HG03060 (cell line): Measurements from ENCODE around the gene MAOA.
"Not testable (repeated sequence)": the region's sequence is repeated elsewhere in the genome, so short reads cannot be mapped to it uniquely, and the experiment has no call there.

ENCODE experiments used
- ATAC-seq: cut with Tn5 transposase; IDR thresholded peaks from one replicate; pipeline ENCODE4 v1.9.1; 2021; ENCODE audit warnings: low read depth, moderate number of reproducible peaks; ENCODE audit not compliant: unreplicated experiment

MAOA gene

DNA sequence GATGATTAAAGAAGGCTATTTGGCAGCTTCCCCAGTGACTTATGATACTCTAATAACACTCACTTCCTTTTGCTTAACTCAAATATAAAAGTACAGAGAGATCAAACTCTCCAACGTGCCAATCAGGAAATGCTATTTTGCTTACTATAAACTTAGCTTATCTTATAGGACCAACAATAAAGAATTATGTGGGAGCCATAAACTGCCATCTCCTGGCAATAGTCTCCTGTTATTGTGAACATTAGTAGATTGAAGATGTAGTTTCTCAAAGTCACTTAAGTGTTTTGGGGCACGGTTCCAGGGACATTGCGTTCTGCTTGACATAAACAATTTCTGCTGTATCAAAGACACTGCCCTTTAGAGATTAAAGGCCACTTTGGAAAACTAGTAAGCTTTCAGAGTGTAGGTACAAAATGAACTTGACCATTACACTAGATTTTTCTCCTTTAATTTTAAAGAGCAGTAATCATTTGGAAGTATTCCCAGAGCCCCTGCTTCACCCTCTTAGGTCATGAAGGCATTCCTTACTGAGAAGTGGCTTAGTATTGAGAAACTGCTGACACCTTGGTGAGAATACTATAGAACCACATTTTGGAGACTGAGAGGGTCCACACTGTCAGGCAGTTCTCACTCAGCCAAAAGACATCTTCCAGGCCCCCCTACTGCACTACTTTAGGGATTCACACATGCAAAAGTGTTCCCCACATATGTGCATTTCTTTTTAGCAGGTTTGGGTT lies 51.9 kb downstream of the MAOA start:
- ATAC-seq, result no peak

DNA sequence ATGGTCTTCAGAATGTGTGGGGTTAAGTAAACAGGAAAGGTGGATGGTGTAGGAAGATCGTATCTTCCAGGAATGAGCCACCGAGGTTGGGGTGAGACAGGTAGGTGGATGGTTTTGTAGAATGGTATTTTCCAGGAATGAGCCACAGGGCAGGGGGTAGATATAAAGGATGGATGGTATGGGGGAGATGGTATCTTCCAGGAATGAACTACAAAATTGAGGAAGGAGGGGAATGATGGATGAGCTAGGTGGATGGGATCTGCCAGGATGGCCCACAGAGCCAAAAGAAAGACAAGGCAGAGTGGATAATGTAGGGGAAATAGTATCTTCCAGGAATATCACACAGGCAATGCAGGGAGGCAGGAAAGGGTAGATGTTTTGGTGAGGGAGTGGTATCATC lies 60.0 kb downstream of the MAOA start:
- ATAC-seq, result no peak

DNA sequence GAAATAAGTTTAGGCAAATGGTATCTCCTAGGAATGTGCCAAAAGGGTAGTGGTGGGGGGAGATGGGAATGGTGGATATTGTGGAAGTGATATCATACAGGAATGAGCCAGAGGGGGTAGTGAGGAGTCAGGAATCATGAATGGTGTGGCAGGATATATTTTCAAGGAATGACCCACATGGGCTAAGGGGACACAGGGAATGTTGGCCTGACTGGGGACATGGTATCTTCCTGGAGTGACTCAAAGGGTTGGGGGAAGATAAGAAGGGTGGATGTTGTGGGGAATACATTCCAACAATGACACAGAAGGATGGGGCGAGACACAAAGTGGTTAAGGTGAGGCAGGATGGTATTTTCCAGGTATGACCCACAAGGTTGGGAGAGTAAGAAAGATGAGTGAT lies 60.6 kb downstream of the MAOA start:
- no peak for ATAC-seq

DNA sequence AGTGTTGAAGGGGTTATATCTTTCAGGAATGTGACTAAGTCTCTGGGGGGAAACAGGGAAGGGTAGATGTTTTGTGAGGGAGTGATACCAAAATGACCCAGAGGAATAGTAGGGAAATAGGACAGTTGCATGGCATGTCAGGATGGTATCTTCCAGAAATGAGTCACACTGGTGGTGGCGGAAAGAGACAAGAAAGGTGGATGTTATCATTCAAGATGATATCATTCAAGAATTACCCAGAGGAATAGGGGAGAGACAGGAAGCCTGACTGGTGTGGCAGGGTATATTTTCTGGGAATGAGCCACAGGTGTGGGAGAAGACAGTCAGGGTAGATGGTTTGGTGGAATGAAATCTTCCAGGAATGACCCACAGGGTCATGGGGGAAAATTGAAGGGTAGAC lies 61.1 kb downstream of the MAOA start:
- no peak for ATAC-seq

DNA sequence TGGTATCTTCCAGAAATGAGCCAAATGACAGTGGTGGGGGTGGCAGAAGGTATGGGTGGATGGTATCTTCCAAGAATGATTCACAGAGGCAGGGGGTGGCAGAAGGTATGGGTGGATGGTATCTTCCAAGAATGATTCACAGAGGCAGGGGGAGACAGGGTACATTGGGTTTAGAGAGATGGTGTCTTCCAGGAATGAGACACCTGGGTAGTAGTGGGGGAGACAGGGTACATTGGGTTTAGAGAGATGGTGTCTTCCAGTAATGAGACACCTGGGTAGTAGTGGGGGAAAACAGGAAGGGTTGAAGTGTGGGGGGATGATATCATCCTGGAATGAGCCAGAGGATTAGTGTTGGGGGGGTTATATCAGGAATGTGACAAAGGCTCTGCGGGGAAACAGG lies 62.0 kb downstream of the MAOA start:
- no peak for ATAC-seq

DNA sequence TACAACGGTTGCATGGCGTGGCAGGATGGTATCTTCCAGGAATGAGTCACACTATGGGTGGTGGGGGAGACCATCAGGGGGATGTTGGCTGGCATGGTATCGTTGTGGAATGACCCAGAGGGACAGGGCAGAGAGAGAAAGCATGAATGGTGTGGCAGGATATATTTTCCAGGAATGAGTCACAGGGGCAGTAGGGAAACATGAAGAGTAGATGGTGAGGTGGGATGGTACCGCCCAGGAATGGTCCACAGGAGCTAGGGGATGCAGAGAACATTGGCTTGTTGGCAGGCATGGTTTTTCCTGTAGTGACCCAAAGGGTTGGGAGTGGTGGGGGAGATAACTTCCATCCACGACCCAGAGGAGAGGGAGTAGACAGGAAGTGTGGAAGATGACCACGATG lies 62.4 kb downstream of the MAOA start:
- ATAC-seq, result no peak

DNA sequence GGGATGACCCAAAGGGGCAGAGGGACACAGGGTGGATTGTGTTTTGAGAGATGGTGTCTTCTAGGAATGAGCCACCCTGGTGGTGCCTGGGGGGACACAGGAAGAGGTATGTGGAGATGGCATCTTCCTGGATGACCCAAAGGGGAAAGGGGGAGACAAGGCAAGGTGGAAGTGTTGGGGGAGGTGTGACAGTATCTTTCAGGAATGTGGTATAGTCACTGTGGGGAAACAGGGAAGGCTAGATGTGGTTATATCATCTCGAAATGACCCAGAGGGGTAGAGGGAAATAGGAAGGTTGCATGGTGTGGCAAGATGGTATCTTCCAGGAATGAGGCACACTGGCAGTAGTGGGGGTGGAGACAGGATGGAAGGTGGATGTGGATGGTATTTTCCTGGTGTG lies 62.9 kb downstream of the MAOA start:
- ATAC-seq, result no peak

DNA sequence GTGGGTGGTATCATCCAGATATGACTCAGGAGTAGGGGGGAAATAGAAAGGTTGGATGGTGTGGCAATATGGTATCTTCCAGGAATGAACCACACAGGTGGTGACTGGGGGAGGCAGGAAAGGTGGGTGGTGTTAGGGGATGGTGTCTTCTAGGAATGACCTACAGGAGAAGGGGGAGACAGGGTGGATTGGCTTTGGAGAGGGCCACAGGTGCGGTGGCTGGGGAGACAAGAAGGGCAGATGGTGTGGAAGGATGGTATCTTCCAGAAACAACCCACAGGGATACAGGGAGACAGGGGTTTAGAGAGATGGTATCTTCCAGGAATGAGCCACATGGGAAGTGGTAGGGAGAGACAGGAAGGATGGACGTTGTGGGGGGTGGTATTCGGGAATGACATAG lies 64.0 kb downstream of the MAOA start:
- ATAC-seq, result no peak

DNA sequence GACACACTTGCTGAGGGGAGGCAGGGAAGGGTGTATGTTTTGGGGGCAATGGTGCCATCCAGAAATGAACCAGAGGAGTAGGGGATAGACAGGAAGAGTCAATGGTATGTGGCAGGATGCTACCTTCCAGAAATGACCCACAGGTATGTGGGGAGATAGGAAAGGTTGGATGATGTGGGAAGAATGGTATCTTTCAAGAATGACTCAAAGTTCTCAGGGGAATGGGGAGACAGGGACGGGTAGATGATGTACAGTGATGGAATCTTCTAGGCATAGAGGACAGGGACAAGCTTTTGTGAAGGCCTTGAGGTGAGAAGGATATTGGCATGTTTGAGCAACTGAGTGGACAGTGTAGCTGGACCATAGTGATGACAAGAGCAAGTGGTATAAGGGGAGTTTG lies 64.9 kb downstream of the MAOA start:
- no peak for ATAC-seq

DNA sequence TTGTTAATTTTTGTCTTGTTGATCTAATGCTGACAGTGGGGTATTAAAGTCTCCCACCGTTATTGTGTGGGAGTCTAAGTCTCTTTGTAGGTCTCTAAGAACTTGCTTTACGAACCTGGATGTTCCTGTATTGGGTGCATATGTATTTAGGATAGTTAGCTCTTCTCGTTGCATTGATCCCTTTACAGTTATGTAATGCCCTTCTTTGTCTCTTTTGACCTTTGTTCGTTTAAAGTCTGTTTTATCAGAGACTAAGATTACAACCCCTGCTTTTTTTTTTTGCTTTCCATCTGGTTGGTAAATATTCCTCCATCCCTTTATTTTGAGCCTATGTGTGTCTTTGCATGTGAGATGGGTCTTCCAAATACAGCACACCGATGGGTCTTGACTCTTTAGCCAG lies 69.1 kb downstream of the MAOA start:
- not testable (repeated sequence) for ATAC-seq

DNA sequence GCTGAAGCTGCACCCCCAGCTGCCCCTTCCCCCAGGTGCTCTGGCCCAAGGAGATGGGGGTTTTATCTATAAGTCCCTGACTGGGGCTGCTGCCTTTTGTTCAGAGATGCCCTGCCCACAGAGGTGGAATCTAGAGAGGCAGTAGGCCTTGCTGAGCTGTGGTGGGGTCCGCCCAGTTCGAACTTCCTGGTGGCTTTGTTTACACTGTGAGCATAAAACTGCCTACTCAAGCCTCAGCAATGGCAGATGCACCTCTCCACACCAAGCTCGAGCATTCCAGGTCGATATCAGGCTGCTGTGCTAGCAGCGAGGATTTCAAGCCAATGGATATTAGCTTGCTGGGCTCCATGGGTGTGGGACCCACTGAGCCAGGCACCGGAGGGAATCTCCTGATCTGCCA lies 71.2 kb downstream of the MAOA start:
- ATAC-seq, result not testable (repeated sequence)

DNA sequence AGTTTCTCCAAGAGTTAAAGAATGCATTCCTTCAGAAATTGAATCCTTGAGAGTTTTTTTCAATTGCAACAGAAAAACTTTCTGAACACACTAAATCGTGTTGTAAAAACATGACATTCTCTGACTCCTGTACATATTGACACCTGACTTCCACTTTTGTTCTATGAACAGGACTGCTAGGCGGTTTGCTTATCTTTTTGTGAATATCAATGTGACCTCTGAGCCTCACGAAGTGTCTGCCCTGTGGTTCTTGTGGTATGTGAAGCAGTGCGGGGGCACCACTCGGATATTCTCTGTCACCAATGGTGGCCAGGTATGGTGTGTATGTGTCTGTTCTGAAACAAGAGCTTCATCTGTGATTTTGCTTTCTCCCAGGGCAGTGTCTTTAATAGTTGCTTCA lies 71.9 kb downstream of the MAOA start:
- no peak for ATAC-seq

DNA sequence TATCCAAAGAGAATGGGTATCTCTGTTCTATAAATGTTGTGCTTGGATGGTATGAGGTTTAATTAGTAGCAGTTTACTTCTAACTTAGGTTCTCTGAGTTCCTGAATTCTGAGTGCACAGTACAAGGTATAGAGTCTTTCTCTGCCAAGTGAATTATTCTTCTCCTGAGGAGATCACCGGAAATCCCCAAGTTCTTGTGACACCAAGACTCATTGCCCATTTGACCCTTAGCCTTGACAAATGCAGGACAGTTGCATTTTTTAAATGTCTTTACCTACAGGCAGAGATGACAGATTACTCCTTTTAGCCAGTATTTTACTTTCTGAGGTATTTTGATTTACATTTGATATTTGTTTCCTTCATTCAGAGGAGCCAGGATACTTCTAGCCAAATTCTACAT lies 72.9 kb downstream of the MAOA start:
- no peak for ATAC-seq

DNA sequence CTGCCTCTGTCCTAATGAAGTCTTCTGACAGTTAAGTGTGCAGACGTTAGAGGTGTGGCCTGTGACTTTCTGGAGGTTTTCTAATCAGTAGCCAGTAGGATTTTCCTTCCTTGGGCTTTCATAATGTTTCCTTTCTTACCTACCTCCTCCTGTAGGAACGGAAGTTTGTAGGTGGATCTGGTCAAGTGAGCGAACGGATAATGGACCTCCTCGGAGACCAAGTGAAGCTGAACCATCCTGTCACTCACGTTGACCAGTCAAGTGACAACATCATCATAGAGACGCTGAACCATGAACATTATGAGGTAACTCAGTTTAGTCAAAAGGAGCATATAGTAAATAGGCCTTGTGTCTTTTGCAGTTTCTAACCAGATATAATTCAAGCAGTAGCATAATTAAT lies 75.0 kb downstream of the MAOA start:
- ATAC-seq, result no peak

DNA sequence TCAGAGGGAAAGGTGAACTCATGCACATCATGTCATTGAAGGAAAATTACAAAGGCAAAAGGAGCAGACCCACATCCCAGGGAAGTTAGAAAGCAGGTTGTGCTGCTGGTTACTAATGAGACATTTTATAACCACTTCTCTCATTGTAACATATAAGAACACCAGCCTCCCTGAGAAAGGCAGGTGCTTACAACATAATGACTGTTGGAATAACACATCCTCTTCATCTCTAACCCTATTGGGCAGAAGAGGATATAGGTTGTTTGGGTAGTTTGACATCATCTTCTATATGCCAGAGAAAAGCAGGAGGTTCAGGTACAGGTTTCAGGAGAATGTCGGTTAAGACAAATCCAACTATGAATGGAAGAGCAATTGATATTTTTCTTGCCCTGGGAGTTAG lies 77.6 kb downstream of the MAOA start:
- no peak for ATAC-seq

DNA sequence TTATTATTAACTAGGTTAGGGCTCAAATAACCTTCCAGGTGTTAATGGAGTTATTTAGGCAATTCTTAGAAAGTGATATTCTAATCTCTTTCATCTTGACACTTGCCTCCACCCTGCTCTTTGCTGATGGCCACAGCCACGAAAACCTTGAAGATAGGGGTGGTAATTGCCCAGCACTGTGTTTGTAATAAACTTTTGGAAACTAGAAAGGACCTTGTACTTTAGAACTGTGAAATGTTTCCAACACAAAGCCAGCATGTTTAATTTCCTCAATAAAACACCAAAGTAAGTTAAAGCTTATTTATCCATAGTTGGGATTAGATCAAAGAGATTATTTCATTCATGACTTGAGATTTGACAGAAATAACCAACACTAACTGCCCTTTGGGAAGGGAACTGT lies 78.3 kb downstream of the MAOA start:
- ATAC-seq, result no peak

DNA sequence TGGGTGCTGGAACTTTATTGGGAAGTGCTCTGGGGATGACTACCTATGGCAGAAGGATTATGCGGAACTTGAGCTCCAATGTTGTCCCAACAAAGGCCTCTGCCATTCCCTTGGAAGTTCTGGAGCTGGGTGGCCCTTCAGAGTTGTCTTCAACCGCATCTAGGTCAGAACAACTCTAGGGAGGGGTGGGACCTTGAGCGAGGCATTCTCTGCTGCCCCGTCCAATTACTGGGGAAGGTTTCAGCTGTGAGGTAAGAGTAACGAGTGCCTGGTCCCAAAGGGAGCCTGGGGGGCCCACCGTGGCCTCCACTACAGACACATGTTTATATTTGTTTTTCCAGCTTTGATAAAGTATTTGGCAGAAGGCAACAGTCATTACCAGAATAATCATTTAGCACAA lies 79.4 kb downstream of the MAOA start:
- no peak for ATAC-seq

DNA sequence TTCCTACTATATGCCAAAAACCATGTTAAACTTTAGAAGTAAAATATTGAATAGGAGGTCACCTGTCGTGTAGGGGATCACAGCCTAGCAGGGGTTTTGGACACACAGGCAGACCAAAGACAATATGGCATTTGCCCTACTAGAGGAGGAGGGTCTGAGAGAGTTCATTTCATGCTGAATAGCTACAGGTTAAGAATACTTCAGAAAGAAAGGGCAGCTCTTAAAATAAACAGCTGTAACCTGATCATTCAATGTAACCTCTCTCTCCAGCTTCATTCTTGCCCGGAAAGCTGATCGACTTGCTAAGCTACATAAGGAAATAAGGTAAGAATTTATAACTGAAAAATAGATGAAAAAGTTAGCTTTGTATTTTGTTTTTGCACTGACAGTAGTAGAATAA lies 79.9 kb downstream of the MAOA start:
- ATAC-seq, result no peak

DNA sequence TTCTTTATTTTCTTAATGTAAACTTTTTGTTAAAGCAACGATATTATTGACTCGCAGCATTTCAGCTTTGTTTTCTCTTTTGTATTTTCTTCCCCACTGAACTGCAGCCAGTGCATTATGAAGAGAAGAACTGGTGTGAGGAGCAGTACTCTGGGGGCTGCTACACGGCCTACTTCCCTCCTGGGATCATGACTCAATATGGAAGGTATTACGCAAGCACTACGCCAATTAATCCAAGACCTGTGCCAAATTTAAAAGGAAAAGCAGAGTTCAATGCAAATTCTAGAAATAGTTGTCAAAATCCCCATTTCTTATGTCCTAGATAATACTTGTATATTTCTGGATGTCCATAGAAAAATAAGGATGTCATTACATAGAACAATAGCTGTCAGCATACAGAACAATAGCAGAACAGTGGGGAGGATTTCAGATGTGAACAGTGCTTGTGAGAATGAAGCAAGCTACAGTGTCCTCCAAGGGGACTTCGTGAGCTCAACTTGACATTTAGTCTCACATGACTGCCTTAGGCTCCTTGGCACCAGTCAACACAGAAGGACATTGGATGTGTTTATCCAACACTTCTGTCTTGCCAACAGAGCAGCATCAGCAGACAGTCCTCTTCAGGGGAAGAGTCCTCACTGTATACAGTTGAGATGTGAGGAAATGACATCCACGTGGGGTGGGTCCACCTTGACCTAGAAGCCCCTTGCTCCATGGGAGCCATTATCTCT lies 85.9 kb downstream of the MAOA start:
- ATAC-seq, result no peak

DNA sequence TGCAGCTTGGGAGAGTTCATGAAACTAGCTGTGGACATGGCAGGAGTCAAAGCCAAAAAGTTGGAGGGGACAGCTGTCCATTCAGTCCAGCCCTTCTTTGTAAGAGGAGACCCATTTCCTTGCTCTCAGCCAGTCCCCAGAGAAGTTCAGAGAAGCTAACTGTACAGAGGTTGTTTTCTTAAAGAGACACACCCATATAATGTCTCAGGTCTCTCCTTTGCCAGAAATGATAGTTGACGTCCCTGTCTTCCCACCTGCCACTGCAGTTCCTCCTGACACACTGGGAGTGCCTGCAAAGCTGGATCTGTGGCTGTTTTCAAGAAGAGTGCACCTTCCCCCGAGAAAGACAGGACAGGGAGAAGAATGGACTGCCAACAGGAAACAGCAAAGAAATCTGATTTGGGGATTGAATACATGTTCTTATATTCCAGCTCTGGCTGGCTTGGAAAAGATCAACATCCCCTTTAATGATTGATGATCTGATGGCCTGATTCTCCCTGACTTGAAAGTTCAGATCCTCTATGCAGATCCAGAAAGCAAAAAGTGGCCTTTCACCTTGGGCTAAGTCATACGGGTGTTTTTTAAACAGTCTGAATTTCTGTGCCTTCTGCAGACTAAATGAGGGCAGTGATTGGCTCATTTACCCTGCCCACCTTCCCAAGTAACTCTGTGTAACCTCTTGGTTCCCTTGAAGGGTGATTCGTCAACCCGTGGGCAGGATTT lies 87.2 kb downstream of the MAOA start:
- no peak for ATAC-seq

DNA sequence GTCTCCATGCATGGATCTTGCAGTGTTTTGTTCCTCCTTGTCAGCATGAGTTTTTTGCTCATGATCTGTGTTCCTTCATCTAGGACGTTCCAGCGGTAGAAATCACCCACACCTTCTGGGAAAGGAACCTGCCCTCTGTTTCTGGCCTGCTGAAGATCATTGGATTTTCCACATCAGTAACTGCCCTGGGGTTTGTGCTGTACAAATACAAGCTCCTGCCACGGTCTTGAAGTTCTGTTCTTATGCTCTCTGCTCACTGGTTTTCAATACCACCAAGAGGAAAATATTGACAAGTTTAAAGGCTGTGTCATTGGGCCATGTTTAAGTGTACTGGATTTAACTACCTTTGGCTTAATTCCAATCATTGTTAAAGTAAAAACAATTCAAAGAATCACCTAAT lies 88.2 kb downstream of the MAOA start:
- no peak for ATAC-seq
